Right lobe of liver (tissue), 6 donors: ENCODE data around the gene GFRA1. TPM values are rescaled to one million over a fixed set of nuclear protein-coding genes. Genes with fewer than 3 reads are reported as not detected.

Source experiments
- ATAC-seq, 4 donors: fragments of 200-7000 bp; cut with Tn5 transposase; one replicate each; pipeline ENCODE4 v1.9.1; 2020; ENCODE audit warnings: mild to moderate bottlenecking in 4 of 4, moderate library complexity in 4 of 4
- DNase-seq, 3 donors: peaks; one replicate each; pipeline ENCODE4 v3.0.0-alpha.2; 2020
- H3K27ac ChIP-seq, 3 donors: fragments of 200-600 bp; one replicate each; pipeline ENCODE4 v1.8.0; 2022
- H3K27me3 ChIP-seq, 2 donors: fragments of 200-600 bp; one replicate each; pipeline ENCODE4 v1.8.0; 2022
- H3K36me3 ChIP-seq, 4 donors: fragments of 200-600 bp; sonication (generic) in 1 of 4; one replicate each; pipeline versions ENCODE4 v1.5.1 to v1.8.0; 2017 to 2022; ENCODE audit warnings: control low read depth in 1 of 4
- H3K4me1 ChIP-seq, 4 donors: fragments of 200-600 bp; sonication (generic) in 1 of 4; one replicate each; pipeline versions ENCODE4 v1.5.1 to v1.8.0; 2017 to 2022; ENCODE audit warnings: control low read depth in 1 of 4
- H3K4me3 ChIP-seq, 3 donors: fragments of 200-600 bp; one replicate each; pipeline ENCODE4 v1.8.0; 2022
- H3K9me3 ChIP-seq, 4 donors: fragments of 200-600 bp; sonication (generic) in 1 of 4; one replicate each; pipeline versions ENCODE4 v1.5.1 to v1.8.0; 2017 to 2022; ENCODE audit warnings: control low read depth in 1 of 4
- POLR2A ChIP-seq: fragments of 450-650 bp; IDR thresholded peaks from one replicate; pipeline ENCODE4 v1.6.1; 2017; ENCODE audit warnings: antibody characterized with exemption, mild to moderate bottlenecking
- WGBS: methylation state at CpG from one replicate; pipeline ENCODE4 v1.1.6; 2018; ENCODE audit warnings: low coverage, low lambda C conversion rate; ENCODE audit not compliant: insufficient coverage; ENCODE audit errors: missing lambda C conversion rate; 5-methylcytosine and 5-hydroxymethylcytosine counted together
- intact Hi-C, 2 donors: fragments of 100-400 bp; cut with DNase I; formaldehyde crosslinking; loops; one replicate each; pipeline versions ENCODE4 v1.11.2 to v1.14.1; 2022
- total RNA-seq, 6 experiments: library from RNA; depleted of rRNA in 2 of 6; stranded (reverse); fragments of >200 nt in 2 of 6; fragmentation: NEBNext Ultra II Directional in 3 of 6; extraction: Animal tissue kit (Norgen Biotek cat#: 25700) in 3 of 6; gene quantifications; one replicate each; pipeline versions ENCODE4 v1.1.0 to v1.2.4, GENCODE V29; 2016 to 2023
- TF ChIP-seq, protein P1 (sequence below), 4 donors: fragments of 200-600 bp in 3 of 4; fragments of 450-650 bp in 1 of 4; IDR thresholded peaks; one replicate each; pipeline versions ENCODE4 v1.5.1 to v1.8.0; 2016 to 2022; ENCODE audit warnings: antibody characterized with exemption in 4 of 4, mild to moderate bottlenecking in 2 of 4
- donor health status: DM: no; HTN: yes; CAD: no.
- donor health status: DM: no; HTN: no; CAD: no.
- donor health status: DM: no; HTN: no; CAD: no.
- donor health status: DM: no; HTN: yes; CAD: no.
- donor health status: DM: no; HTN: yes; CAD: no.

GFRA1 gene
- total RNA-seq, 6 experiments from 2014 or later: 17.9 to 67.8 (median 42.8) TPM

GRCh38 chr10:116073510-116073909, 199.5 kb downstream of the GFRA1 start:
- TF ChIP-seq, protein P1, sequence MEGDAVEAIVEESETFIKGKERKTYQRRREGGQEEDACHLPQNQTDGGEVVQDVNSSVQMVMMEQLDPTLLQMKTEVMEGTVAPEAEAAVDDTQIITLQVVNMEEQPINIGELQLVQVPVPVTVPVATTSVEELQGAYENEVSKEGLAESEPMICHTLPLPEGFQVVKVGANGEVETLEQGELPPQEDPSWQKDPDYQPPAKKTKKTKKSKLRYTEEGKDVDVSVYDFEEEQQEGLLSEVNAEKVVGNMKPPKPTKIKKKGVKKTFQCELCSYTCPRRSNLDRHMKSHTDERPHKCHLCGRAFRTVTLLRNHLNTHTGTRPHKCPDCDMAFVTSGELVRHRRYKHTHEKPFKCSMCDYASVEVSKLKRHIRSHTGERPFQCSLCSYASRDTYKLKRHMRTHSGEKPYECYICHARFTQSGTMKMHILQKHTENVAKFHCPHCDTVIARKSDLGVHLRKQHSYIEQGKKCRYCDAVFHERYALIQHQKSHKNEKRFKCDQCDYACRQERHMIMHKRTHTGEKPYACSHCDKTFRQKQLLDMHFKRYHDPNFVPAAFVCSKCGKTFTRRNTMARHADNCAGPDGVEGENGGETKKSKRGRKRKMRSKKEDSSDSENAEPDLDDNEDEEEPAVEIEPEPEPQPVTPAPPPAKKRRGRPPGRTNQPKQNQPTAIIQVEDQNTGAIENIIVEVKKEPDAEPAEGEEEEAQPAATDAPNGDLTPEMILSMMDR (IDR thresholded peaks at IDR 0.05): no peak
- no peak for TF ChIP-seq POLR2A
- ATAC-seq (no peak), DNase-seq (peak in 1 of 3 donors; percentile 14)
- Histone ChIP-seq H3K4me3 (no peak overlapping the region), H3K9me3 (no peaks in the 10 kb centered on the region), H3K36me3 (no peaks in the 10 kb centered on the region), H3K27ac (no peak overlapping the region), H3K4me1 (peaks cover 0 to 13% (median 3%) of the 10 kb centered on the region in 4 donors), H3K27me3 (no peaks in the 10 kb centered on the region)
- intact Hi-C loops: no loop called here
- WGBS: 84% methylated on average over 7 of the region's 7 CpGs

DNA sequence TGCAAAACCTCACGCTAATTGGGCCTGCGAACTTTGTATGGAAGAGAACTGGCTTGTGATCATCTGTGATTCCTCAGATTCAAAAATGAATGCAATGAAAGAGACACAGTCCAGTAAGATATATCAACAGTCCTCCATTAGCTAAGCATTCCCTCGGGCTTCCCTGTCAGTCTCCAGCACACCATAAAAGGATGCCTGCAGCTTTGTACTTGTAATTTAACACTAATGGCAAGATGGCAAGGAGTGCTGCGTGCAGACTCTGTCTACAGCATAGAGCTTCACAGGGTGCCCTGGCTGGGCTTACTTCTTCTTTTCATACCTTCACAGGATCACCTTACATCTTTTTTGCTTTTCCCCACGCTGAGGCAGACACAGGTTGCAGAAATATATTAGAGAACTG, 200.0 kb downstream of the GFRA1 start:
- Histone ChIP-seq H3K4me3 (no peak overlapping the region), H3K36me3 (no peaks in the 10 kb centered on the region), H3K4me1 (peaks cover 0 to 13% (median 3%) of the 10 kb centered on the region in 4 donors), H3K9me3 (no peaks in the 10 kb centered on the region), H3K27me3 (no peaks in the 10 kb centered on the region), H3K27ac (no peak overlapping the region)
- 82% methylated on average over 5 of the region's 5 CpGs for WGBS
- TF ChIP-seq, protein P1 (IDR thresholded peaks at IDR 0.05): no peak
- no peak for TF ChIP-seq POLR2A
- ATAC-seq (no peak), DNase-seq (peak in 1 of 3 donors; percentile 8)
- intact Hi-C loops: no loop called here

DNA sequence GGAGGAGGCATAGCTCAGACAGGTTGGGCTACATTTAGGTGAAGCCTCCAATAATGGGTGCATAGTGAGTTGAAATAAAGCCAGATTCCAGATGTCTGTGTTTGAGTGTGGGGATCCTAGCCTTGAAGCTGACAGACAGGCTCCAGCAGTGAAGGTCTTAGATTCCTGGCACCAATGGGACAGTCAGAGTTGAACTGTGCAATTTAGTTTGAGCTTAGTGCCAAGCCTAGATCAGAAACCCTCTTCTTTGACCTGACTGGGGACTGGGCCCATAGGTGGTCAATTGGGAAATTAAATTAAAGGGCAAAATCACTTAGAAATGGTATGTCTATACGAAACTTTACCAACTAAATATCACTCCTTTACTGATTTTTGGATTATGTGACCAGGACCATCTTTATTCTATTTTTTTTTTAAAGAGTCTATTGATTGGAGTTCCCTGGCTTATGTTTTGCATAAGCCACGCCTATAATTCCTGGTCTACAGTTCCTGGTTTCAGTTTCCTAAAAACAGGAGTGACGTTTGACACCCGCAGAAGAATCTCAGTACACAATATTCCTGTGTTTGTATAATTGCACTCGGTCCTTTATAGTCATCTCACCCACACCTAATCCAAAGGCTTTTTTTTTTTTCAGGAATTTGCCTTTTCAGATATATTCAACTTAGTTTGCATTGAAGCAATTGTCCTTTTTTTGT, 201.4 kb downstream of the GFRA1 start:
- peak; percentile 84 to 94 (median 87) for ATAC-seq

DNA sequence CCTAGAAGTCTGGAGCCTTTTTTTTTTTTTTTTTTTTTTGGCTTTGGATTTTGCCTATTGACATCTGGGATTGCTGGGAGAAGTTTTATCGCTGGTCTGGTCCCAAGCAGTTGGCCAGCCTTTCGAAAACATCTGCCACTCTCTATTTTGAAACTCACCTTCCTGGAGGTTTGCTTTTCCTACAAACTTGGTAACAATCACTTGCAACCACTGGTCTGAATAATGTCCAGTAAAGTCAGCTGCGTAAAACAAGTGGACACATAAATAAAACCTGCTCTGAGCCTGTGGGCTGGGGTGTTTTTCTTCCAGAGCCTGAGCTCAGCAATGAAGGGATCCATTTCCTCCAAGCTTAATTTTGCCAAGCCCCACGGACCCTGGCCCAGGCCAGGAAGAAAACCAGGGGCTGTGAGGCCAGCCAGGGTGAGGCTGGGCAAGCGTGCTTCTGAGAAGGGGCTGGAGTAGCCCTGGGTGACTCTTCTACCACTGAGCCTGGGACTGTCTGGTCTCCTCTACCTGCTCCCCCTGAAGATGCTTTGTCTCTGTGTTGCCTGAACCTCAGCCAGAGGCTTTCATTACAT, 202.2 kb downstream of the GFRA1 start:
- WGBS: 74% methylated on average over 3 of the region's 5 CpGs
- DNase-seq (peak in 1 of 3 donors; percentile 44), ATAC-seq (peak; percentile 20 to 58 (median 28))
- no peaks in the 10 kb centered on the region for H3K27me3 ChIP-seq
- H3K9me3 ChIP-seq: no peaks in the 10 kb centered on the region
- no peak overlapping the region for H3K4me3 ChIP-seq
- intact Hi-C loops: no loop called here
- TF ChIP-seq, protein P1 (IDR thresholded peaks at IDR 0.05): no peak
- TF ChIP-seq POLR2A: no peak
- H3K4me1 ChIP-seq: peaks cover 0 to 13% (median 3%) of the 10 kb centered on the region in 4 donors
- peak overlapping the region; percentile 37 to 72 (median 69) for H3K27ac ChIP-seq
- no peaks in the 10 kb centered on the region for H3K36me3 ChIP-seq

More for the DNA sequence above, 201.4 kb downstream of the GFRA1 start:
- no peaks in the 10 kb centered on the region for H3K9me3 ChIP-seq
- intact Hi-C loops: no loop called here
- TF ChIP-seq POLR2A: no peak
- TF ChIP-seq, protein P1 (IDR thresholded peaks at IDR 0.05): no peak
- H3K27me3 ChIP-seq: no peaks in the 10 kb centered on the region
- 47% methylated on average over 5 of the region's 5 CpGs for WGBS
- peak in 1 of 3 donors; percentile 55 for DNase-seq
- H3K4me1 ChIP-seq: peaks cover 0 to 13% (median 3%) of the 10 kb centered on the region in 4 donors
- H3K4me3 ChIP-seq: no peak overlapping the region
- peak overlapping the region; percentile 37 to 72 (median 69) for H3K27ac ChIP-seq
- H3K36me3 ChIP-seq: no peaks in the 10 kb centered on the region
